ENCODE data around the gene AFP.

DNA sequence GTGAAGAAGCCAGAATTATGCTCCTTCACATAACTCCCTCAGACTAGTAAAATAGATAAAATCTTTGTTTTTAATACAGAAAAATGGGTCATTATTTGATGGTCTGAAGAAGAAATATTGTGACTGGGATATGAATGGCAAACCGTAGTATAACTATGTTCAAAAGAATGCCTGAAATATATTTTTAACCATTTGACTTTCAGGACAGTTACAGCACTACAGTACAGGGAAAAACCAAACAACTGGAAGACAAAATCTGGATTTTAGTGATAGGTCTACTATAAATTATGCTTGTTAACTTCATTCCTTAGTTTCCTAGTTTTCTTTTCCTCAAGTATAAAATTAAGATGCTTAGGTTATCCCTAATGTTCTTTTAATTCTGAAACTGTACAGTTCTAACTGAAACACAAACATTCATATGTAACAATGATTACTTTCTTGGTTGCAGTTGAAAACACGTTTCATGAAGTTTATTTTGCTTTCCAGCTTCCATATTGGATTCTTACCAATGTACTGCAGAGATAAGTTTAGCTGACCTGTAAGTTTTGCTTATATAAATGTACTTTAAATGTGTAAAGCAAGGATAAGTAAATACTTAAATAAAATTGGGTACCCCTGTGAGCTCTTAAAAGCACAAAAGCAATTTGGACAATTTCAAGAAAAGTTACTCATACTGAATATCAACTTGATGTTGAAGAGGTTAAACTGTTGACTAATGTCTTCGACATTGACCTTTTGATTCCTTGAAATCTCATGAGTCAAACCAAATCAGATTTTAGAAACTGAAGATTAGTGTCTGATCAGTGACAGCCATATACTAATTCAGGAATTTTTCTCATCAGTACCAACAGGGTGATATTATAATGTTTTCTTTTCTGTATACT is 895 bp downstream of the AFP start:
- TF ChIP-seq, protein P1, sequence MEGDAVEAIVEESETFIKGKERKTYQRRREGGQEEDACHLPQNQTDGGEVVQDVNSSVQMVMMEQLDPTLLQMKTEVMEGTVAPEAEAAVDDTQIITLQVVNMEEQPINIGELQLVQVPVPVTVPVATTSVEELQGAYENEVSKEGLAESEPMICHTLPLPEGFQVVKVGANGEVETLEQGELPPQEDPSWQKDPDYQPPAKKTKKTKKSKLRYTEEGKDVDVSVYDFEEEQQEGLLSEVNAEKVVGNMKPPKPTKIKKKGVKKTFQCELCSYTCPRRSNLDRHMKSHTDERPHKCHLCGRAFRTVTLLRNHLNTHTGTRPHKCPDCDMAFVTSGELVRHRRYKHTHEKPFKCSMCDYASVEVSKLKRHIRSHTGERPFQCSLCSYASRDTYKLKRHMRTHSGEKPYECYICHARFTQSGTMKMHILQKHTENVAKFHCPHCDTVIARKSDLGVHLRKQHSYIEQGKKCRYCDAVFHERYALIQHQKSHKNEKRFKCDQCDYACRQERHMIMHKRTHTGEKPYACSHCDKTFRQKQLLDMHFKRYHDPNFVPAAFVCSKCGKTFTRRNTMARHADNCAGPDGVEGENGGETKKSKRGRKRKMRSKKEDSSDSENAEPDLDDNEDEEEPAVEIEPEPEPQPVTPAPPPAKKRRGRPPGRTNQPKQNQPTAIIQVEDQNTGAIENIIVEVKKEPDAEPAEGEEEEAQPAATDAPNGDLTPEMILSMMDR (conservative IDR thresholded peaks at IDR 0.05) = no peak
- no peak for TF ChIP-seq EZH2 (IDR thresholded peaks at IDR 0.05; ENCODE audit: low read depth)

Measured in PC-9 (cell line).